ENCODE data around the gene KCND3. TPM values are rescaled to one million over a fixed set of nuclear protein-coding genes. Genes with fewer than 3 reads are reported as not detected.
A peak's percentile ranks its signal among the peaks of the same experiment; 100 is the strongest.

The KCND3 gene
- total and polyA plus RNA-seq, 12 donors, result 0.39 to 6.7 (median 3.1) TPM

GRCh38 chr1:111739925-111740765, 249.3 kb downstream of the KCND3 start:
- peak; percentile 56 to 81 (median 73) for DNase-seq
- H3K4me1 ChIP-seq (replicated peaks in 1 of 2), result peaks cover 18 to 30% of the 10 kb centered on the region in 2 donors
- 1% methylated on average over 33 to 63 of the region's 63 CpGs for WGBS, 4 donors

GRCh38 chr1:111739194-111739924, 250.1 kb downstream of the KCND3 start, which contains the start of gene INKA2:
Gene INKA2 (minus strand): TSS chr1:111739395. CDS start chr1:111739242, 153 bp downstream.
- peak within 1 kb of the TSS in 3 of 4 donors; percentile 50 to 69 (median 65) for H3K4me3 ChIP-seq
- TF ChIP-seq POLR2A (IDR thresholded peaks at IDR 0.05) (peak; percentile 25 to 66), CTCF (IDR thresholded peaks at IDR 0.05) (no peak)
- H3K36me3 ChIP-seq (replicated peaks in 1 of 2), result no peaks in the 10 kb centered on the region
- no peaks in the 10 kb centered on the region for H3K9me3 ChIP-seq (replicated peaks in 1 of 3)
- 0 to 4% (median 0%) methylated on average over 5 to 59 of the region's 59 CpGs for WGBS, 4 donors
- intact Hi-C loops (cut with DNase I), result no loop called here
- peaks cover 18 to 30% of the 10 kb centered on the region in 2 donors for H3K4me1 ChIP-seq (replicated peaks in 1 of 2)
- DNase-seq, result peak; percentile 81 to 92 (median 85)
- peak within 1 kb of the TSS in 4 of 5 donors; percentile 65 to 86 (median 80) for H3K27ac ChIP-seq
- H3K27me3 ChIP-seq, result no peaks in the 10 kb centered on the region

More at GRCh38 chr1:111739925-111740765, 249.3 kb downstream of the KCND3 start:
- H3K27ac ChIP-seq, result peak overlapping the region in 3 of 5 donors; percentile 75 to 86 (median 85)
- H3K27me3 ChIP-seq, result no peaks in the 10 kb centered on the region
- no peaks in the 10 kb centered on the region for H3K36me3 ChIP-seq (replicated peaks in 1 of 2)
- TF ChIP-seq POLR2A (IDR thresholded peaks at IDR 0.05) (no peak), CTCF (IDR thresholded peaks at IDR 0.05) (no peak)
- H3K9me3 ChIP-seq (replicated peaks in 1 of 3), result no peaks in the 10 kb centered on the region
- intact Hi-C loops (cut with DNase I), result no loop called here
- peak overlapping the region in 2 of 4 donors; percentile 65 to 69 for H3K4me3 ChIP-seq

- H3K27ac ChIP-seq, result peak overlapping the region in 4 of 5 donors; percentile 65 to 86 (median 80)
- H3K27me3 ChIP-seq, result no peaks in the 10 kb centered on the region
- intact Hi-C loops (cut with DNase I), result no loop called here
- peak; percentile 49 to 75 (median 57) for DNase-seq
- H3K4me1 ChIP-seq (replicated peaks in 1 of 2), result peaks cover 18 to 30% of the 10 kb centered on the region in 2 donors
- H3K36me3 ChIP-seq (replicated peaks in 1 of 2), result no peaks in the 10 kb centered on the region
- WGBS, 4 donors, result 0 to 1% (median 1%) methylated on average over 30 to 61 of the region's 61 CpGs
- H3K4me3 ChIP-seq, result peak overlapping the region in 3 of 4 donors; percentile 50 to 69 (median 65)
- no peak for TF ChIP-seq CTCF (IDR thresholded peaks at IDR 0.05)
- no peak for TF ChIP-seq POLR2A (IDR thresholded peaks at IDR 0.05)
- H3K9me3 ChIP-seq (replicated peaks in 1 of 3), result no peaks in the 10 kb centered on the region
These were observed 250.9 kb downstream of the KCND3 start for GRCh38 chr1:111738436-111739193.
